Stimulated activated naive CD4-positive, alpha-beta T cell (primary cell): ENCODE measurements around the gene MADD.

Source experiments
- DNase-seq, 6 experiments: peaks; one replicate each; lab custom pipeline; 2025; lab: John Stamatoyannopoulos, UW

MADD gene

GRCh38 chr11:47356998-47357329 is 87.0 kb downstream of the MADD start:
- DNase-seq: no peak

GRCh38 chr11:47357985-47358730 is 88.2 kb downstream of the MADD start:
- DNase-seq: no peak

GRCh38 chr11:47358731-47359051 is 88.8 kb downstream of the MADD start:
- DNase-seq: no peak

- no peak for DNase-seq
Observed at GRCh38 chr11:47359162-47359561, 89.2 kb downstream of the MADD start.

- DNase-seq: peak in 1 of 6 experiments; percentile 8
Observed at GRCh38 chr11:47359586-47359985, 89.7 kb downstream of the MADD start.

GRCh38 chr11:47360341-47360740 is 90.4 kb downstream of the MADD start:
- DNase-seq: no peak

GRCh38 chr11:47361419-47361818 is 91.5 kb downstream of the MADD start:
- DNase-seq: no peak

GRCh38 chr11:47366020-47366490 is 96.1 kb downstream of the MADD start:
- no peak for DNase-seq

GRCh38 chr11:47369676-47370075 is 99.7 kb downstream of the MADD start:
- no peak for DNase-seq

GRCh38 chr11:47372422-47372821 is 102.5 kb downstream of the MADD start:
- no peak for DNase-seq

- DNase-seq: peak; percentile 62 to 87 (median 78)
Observed at GRCh38 chr11:47373876-47374719, 104.2 kb downstream of the MADD start.

- DNase-seq: no peak
Observed at GRCh38 chr11:47374720-47375019, 104.7 kb downstream of the MADD start.

GRCh38 chr11:47375020-47375419 is 105.1 kb downstream of the MADD start:
- DNase-seq: no peak

GRCh38 chr11:47375546-47376085 is 105.7 kb downstream of the MADD start:
- DNase-seq: no peak

- DNase-seq: no peak
Observed at GRCh38 chr11:47376107-47376524, 106.2 kb downstream of the MADD start.

- DNase-seq: no peak
Observed at GRCh38 chr11:47376525-47377371, 106.8 kb downstream of the MADD start.

- DNase-seq: no peak
Observed at GRCh38 chr11:47377571-47378009, 107.7 kb downstream of the MADD start.

GRCh38 chr11:47378010-47378835 is 108.3 kb downstream of the MADD start, which contains the start of gene SPI1:
Gene SPI1 (minus strand): TSS chr11:47378547. CDS start chr11:47378353, 194 bp downstream.
- DNase-seq: no peak

- DNase-seq: no peak
Observed at GRCh38 chr11:47378836-47379170, 108.9 kb downstream of the MADD start.

- DNase-seq: no peak
Observed at GRCh38 chr11:47379317-47379716, 109.4 kb downstream of the MADD start.
